Liver (tissue), 9 donors: Measurements from ENCODE around the gene DSCAML1. TPM values are rescaled to one million over a fixed set of nuclear protein-coding genes. Genes with fewer than 3 reads are reported as not detected.
"Not testable (repeated sequence)": the region's sequence is repeated elsewhere in the genome, so short reads cannot be mapped to it uniquely, and the experiment has no call there.

Experiments used
- DNase-seq: peaks from one replicate; pipeline ENCODE4 v3.0.0-alpha.2; 2017; ENCODE audit warnings: low spot score
- H3K27ac ChIP-seq, 2 donors: one replicate each; pipeline ENCODE4 v1.7.0; 2013; ENCODE audit warnings: inconsistent platforms in 2 of 2, low read length in 2 of 2, control low read depth in 1 of 2, low read depth in 1 of 2, mild to moderate bottlenecking in 1 of 2
- H3K27me3 ChIP-seq, 4 donors: one replicate each; pipeline versions ENCODE4 v1.6.1 to v1.7.0; 2013; ENCODE audit warnings: low read length in 3 of 4, inconsistent platforms in 1 of 4, mild to moderate bottlenecking in 1 of 4, moderate library complexity in 1 of 4; ENCODE audit not compliant: control insufficient read depth in 4 of 4, insufficient read depth in 4 of 4
- H3K36me3 ChIP-seq, 4 donors: one replicate each; pipeline versions ENCODE4 v1.6.1 to v1.7.0; 2013; ENCODE audit warnings: low read length in 3 of 4, mild to moderate bottlenecking in 3 of 4, low read depth in 1 of 4, moderate library complexity in 1 of 4; ENCODE audit not compliant: control insufficient read depth in 4 of 4, insufficient read depth in 3 of 4
- H3K4me1 ChIP-seq, 4 donors: one replicate each; pipeline versions ENCODE4 v1.6.1 to v1.7.0; 2013; ENCODE audit warnings: low read length in 3 of 4, mild to moderate bottlenecking in 3 of 4, moderate library complexity in 1 of 4; ENCODE audit not compliant: control insufficient read depth in 4 of 4, insufficient read depth in 4 of 4
- H3K4me3 ChIP-seq, 3 donors: one replicate each; pipeline versions ENCODE4 v1.6.1 to v1.7.0; 2013; ENCODE audit warnings: low read length in 3 of 3, control low read depth in 1 of 3, low read depth in 1 of 3, mild to moderate bottlenecking in 1 of 3
- H3K9ac ChIP-seq, 2 donors: one replicate each; pipeline ENCODE4 v1.7.0; 2013; ENCODE audit warnings: low read length in 2 of 2, mild to moderate bottlenecking in 2 of 2, moderate library complexity in 2 of 2, control low read depth in 1 of 2, low read depth in 1 of 2
- H3K9me3 ChIP-seq, 4 donors: one replicate each; pipeline versions ENCODE4 v1.6.1 to v1.7.0; 2013; ENCODE audit warnings: low read length in 3 of 4; ENCODE audit not compliant: control insufficient read depth in 4 of 4
- EGR1 ChIP-seq, 2 donors: IDR thresholded peaks; 2 replicates each; pipeline ENCODE4 v1.6.1; 2016 to 2018; ENCODE audit warnings: antibody characterized with exemption in 2 of 2, low read depth in 2 of 2
- FOXA1 ChIP-seq: IDR thresholded peaks from 2 replicates; pipeline ENCODE4 v1.6.1; 2016; ENCODE audit warnings: antibody characterized with exemption
- FOXA2 ChIP-seq: IDR thresholded peaks from 2 replicates; pipeline ENCODE4 v1.6.1; 2016; ENCODE audit warnings: antibody characterized with exemption
- GABPA ChIP-seq, 2 donors: IDR thresholded peaks in 1 of 2; conservative IDR thresholded peaks in 1 of 2; 2 replicates each; pipeline ENCODE4 v1.6.1; 2016; ENCODE audit warnings: antibody characterized with exemption in 2 of 2, mild to moderate bottlenecking in 1 of 2, moderate library complexity in 1 of 2
- HNF4A ChIP-seq, 2 donors: conservative IDR thresholded peaks; 2 replicates each; pipeline ENCODE4 v1.6.1; 2016; ENCODE audit warnings: antibody characterized with exemption in 2 of 2, mild to moderate bottlenecking in 2 of 2
- HNF4G ChIP-seq: IDR thresholded peaks from 2 replicates; pipeline ENCODE4 v1.6.1; 2016; ENCODE audit warnings: antibody characterized with exemption
- JUND ChIP-seq, 2 donors: IDR thresholded peaks; 2 replicates each; pipeline ENCODE4 v1.6.1; 2016; ENCODE audit warnings: antibody characterized with exemption in 2 of 2
- NR2F2 ChIP-seq: IDR thresholded peaks from 2 replicates; pipeline ENCODE4 v1.6.1; 2016; ENCODE audit warnings: antibody characterized with exemption
- RAD21 ChIP-seq, 2 donors: IDR thresholded peaks; 2 replicates each; pipeline ENCODE4 v1.6.1; 2016; ENCODE audit warnings: antibody characterized with exemption in 2 of 2, mild to moderate bottlenecking in 2 of 2
- RXRA ChIP-seq, 2 donors: IDR thresholded peaks; 2 replicates each; pipeline ENCODE4 v1.6.1; 2017 to 2018; ENCODE audit warnings: antibody characterized with exemption in 2 of 2, mild to moderate bottlenecking in 1 of 2
- SP1 ChIP-seq: IDR thresholded peaks from 2 replicates; pipeline ENCODE4 v1.6.1; 2018; ENCODE audit warnings: antibody characterized with exemption, mild to moderate bottlenecking
- TAF1 ChIP-seq: conservative IDR thresholded peaks from 2 replicates; pipeline ENCODE4 v1.6.1; 2016; ENCODE audit warnings: antibody characterized with exemption, mild to moderate bottlenecking
- YY1 ChIP-seq: IDR thresholded peaks from 2 replicates; pipeline ENCODE4 v1.6.1; 2016; ENCODE audit warnings: antibody characterized with exemption, mild to moderate bottlenecking
- WGBS: extraction: QIAGEN DNeasy Blood & Tissue Kit; methylation state at CpG from one replicate; pipeline ENCODE4 v1.1.7; 2013; 5-methylcytosine and 5-hydroxymethylcytosine counted together
- polyA plus RNA-seq, 2 donors: library from polyadenylated mRNA; stranded (reverse) in 1 of 2; unstranded in 1 of 2; fragments of 200-250 nt in 1 of 2; fragments of >200 nt in 1 of 2; fragmentation: Nextera tagmentation in 1 of 2; extraction: Ambion mirVana in 1 of 2; gene quantifications; one replicate each; pipeline versions ENCODE4 v1.2.1 to v1.2.3, GENCODE V29; 2013 to 2015
- total RNA-seq, 2 donors: library from RNA; depleted of rRNA; stranded (reverse); fragments of >200 nt; gene quantifications; one replicate each; pipeline ENCODE4 v1.2.3, GENCODE V29; 2014
- TF ChIP-seq, protein P1 (sequence below): IDR thresholded peaks from 2 replicates; pipeline ENCODE4 v1.6.1; 2016; ENCODE audit warnings: antibody characterized with exemption, mild to moderate bottlenecking
- TF ChIP-seq, protein P2 (sequence below): IDR thresholded peaks from 2 replicates; pipeline ENCODE4 v1.6.1; 2016; ENCODE audit warnings: antibody characterized with exemption
- TF ChIP-seq, protein P3 (sequence below): fragments of 150-350 bp; IDR thresholded peaks from 2 replicates; pipeline ENCODE4 v1.5.1; 2017; ENCODE audit warnings: improper control_type of control experiment, low read depth, low read length; ENCODE audit not compliant: missing input control
- TF ChIP-seq, protein P4 (sequence below): IDR thresholded peaks from 2 replicates; pipeline ENCODE4 v1.6.1; 2016; ENCODE audit warnings: antibody characterized with exemption
- TF ChIP-seq, protein P5 (sequence below): IDR thresholded peaks from 2 replicates; pipeline ENCODE4 v1.6.1; 2016; ENCODE audit warnings: antibody characterized with exemption
- donor health status: healthy.
- donor health status: healthy.
- donor health status: healthy.
- donor health status: healthy.
- donor health status: healthy.

Gene DSCAML1
- total and polyA plus RNA-seq, 4 donors = 0.07 to 0.42 (median 0.20) TPM

DNA sequence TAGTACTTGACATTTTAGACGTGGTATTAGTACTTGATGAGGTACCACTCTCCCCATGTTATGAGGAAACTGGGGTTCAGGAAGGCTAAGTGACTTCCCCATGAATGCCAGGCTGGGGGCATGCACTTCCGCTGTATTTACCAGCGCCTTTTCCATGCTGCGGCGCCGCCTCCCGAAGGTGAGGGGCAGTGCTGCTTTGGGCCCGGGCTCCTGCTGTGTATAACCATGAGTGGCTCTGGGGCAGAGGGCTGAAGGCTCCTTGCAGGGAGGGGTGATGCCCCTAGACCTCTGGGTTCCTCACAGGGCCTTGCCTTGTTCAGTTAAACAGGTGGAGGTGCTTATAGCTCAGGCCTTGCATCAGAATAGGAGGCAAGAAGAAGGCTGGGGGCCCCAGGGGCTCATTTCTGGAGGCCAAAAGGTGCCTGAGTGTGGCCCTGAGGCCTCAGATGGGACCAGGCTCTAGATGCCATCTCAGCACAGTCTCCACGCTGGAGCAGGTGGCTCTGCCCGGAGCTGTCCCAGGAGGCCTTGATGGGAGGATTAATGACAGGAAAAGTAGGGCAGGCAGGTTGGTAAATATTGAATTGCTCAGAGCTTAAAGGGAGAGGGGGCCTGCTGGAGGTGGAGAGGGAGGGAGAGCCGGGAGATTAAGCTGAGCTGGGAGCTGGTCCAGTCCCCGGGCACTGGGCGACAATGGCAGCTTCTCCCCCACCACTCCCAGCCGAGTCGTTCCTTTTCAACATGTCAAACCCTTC lies 339.8 kb downstream of the DSCAML1 start:
- 84% methylated on average over 15 of the region's 15 CpGs for WGBS
- H3K36me3 ChIP-seq = no peaks in the 10 kb centered on the region
- no peak overlapping the region for H3K27ac ChIP-seq
- TF ChIP-seq RXRA (IDR thresholded peaks at IDR 0.05) = no peak
- no peak for TF ChIP-seq HNF4A (conservative IDR thresholded peaks at IDR 0.05)
- TF ChIP-seq FOXA2 = no peak
- TF ChIP-seq JUND (IDR thresholded peaks at IDR 0.05) = no peak
- TF ChIP-seq, protein P1, sequence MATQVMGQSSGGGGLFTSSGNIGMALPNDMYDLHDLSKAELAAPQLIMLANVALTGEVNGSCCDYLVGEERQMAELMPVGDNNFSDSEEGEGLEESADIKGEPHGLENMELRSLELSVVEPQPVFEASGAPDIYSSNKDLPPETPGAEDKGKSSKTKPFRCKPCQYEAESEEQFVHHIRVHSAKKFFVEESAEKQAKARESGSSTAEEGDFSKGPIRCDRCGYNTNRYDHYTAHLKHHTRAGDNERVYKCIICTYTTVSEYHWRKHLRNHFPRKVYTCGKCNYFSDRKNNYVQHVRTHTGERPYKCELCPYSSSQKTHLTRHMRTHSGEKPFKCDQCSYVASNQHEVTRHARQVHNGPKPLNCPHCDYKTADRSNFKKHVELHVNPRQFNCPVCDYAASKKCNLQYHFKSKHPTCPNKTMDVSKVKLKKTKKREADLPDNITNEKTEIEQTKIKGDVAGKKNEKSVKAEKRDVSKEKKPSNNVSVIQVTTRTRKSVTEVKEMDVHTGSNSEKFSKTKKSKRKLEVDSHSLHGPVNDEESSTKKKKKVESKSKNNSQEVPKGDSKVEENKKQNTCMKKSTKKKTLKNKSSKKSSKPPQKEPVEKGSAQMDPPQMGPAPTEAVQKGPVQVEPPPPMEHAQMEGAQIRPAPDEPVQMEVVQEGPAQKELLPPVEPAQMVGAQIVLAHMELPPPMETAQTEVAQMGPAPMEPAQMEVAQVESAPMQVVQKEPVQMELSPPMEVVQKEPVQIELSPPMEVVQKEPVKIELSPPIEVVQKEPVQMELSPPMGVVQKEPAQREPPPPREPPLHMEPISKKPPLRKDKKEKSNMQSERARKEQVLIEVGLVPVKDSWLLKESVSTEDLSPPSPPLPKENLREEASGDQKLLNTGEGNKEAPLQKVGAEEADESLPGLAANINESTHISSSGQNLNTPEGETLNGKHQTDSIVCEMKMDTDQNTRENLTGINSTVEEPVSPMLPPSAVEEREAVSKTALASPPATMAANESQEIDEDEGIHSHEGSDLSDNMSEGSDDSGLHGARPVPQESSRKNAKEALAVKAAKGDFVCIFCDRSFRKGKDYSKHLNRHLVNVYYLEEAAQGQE = no peak
- TF ChIP-seq, protein P2, sequence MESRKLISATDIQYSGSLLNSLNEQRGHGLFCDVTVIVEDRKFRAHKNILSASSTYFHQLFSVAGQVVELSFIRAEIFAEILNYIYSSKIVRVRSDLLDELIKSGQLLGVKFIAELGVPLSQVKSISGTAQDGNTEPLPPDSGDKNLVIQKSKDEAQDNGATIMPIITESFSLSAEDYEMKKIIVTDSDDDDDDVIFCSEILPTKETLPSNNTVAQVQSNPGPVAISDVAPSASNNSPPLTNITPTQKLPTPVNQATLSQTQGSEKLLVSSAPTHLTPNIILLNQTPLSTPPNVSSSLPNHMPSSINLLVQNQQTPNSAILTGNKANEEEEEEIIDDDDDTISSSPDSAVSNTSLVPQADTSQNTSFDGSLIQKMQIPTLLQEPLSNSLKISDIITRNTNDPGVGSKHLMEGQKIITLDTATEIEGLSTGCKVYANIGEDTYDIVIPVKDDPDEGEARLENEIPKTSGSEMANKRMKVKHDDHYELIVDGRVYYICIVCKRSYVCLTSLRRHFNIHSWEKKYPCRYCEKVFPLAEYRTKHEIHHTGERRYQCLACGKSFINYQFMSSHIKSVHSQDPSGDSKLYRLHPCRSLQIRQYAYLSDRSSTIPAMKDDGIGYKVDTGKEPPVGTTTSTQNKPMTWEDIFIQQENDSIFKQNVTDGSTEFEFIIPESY = no peak
- TF ChIP-seq, protein P3, sequence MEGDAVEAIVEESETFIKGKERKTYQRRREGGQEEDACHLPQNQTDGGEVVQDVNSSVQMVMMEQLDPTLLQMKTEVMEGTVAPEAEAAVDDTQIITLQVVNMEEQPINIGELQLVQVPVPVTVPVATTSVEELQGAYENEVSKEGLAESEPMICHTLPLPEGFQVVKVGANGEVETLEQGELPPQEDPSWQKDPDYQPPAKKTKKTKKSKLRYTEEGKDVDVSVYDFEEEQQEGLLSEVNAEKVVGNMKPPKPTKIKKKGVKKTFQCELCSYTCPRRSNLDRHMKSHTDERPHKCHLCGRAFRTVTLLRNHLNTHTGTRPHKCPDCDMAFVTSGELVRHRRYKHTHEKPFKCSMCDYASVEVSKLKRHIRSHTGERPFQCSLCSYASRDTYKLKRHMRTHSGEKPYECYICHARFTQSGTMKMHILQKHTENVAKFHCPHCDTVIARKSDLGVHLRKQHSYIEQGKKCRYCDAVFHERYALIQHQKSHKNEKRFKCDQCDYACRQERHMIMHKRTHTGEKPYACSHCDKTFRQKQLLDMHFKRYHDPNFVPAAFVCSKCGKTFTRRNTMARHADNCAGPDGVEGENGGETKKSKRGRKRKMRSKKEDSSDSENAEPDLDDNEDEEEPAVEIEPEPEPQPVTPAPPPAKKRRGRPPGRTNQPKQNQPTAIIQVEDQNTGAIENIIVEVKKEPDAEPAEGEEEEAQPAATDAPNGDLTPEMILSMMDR = no peak
- TF ChIP-seq, protein P4, sequence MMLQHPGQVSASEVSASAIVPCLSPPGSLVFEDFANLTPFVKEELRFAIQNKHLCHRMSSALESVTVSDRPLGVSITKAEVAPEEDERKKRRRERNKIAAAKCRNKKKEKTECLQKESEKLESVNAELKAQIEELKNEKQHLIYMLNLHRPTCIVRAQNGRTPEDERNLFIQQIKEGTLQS = no peak
- no peak for TF ChIP-seq GABPA (IDR thresholded peaks at IDR 0.05 in 1 of 2, conservative IDR thresholded peaks at IDR 0.05 in 1 of 2)
- no peak for TF ChIP-seq YY1
- no peak for TF ChIP-seq RAD21 (IDR thresholded peaks at IDR 0.05)
- TF ChIP-seq HNF4G = no peak
- no peak for TF ChIP-seq TAF1
- no peak for TF ChIP-seq SP1
- TF ChIP-seq NR2F2 = no peak
- no peak for TF ChIP-seq EGR1 (IDR thresholded peaks at IDR 0.05; ENCODE audit: low read depth in 2 of 2)
- no peak for TF ChIP-seq FOXA1
- TF ChIP-seq, protein P5, sequence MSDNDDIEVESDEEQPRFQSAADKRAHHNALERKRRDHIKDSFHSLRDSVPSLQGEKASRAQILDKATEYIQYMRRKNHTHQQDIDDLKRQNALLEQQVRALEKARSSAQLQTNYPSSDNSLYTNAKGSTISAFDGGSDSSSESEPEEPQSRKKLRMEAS = no peak
- DNase-seq = no peak
- H3K9me3 ChIP-seq = peaks cover 0 to 11% (median 1%) of the 10 kb centered on the region in 4 donors
- H3K27me3 ChIP-seq = no peaks in the 10 kb centered on the region
- no peak overlapping the region for H3K4me3 ChIP-seq
- H3K4me1 ChIP-seq = no peaks in the 10 kb centered on the region
- no peak overlapping the region for H3K9ac ChIP-seq

DNA sequence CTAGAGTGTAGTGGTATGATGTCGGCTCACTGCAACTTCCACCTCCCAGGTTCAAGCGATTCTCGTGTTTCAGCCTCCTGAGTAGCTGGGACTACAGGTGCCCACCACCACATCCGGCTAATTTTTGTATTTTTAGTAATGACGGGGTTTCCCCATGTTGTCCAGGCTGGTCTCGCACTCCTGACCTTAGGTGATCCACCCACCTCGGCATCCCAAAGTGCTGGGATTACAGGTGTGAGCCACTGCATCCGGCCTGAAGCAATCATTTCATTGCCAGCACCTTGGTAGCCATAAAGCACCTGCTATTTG lies 340.3 kb downstream of the DSCAML1 start:
- WGBS = 92% methylated on average over 8 of the region's 8 CpGs
- H3K4me3 ChIP-seq, DNase-seq: not testable (repeated sequence)

More for the DNA sequence above, 340.3 kb downstream of the DSCAML1 start:
- peaks cover 0 to 11% (median 1%) of the 10 kb centered on the region in 4 donors for H3K9me3 ChIP-seq
- not testable (repeated sequence) for H3K27ac ChIP-seq, H3K9ac ChIP-seq, H3K4me1 ChIP-seq, H3K27me3 ChIP-seq, H3K36me3 ChIP-seq
